GM06990 (cell line): ENCODE measurements around the gene TBC1D9B.

Source experiments
- DNase-seq: peaks from one replicate; pipeline ENCODE4 v3.0.0-alpha.2; 2011; ENCODE audit not compliant: insufficient read length; ENCODE audit errors: extremely low read depth
- H3K27me3 ChIP-seq: replicated peaks from 2 replicates; pipeline ENCODE4 v1.6.0; 2011; ENCODE audit warnings: low read length; ENCODE audit not compliant: control insufficient read depth, insufficient read depth
- H3K36me3 ChIP-seq: 2 replicates; pipeline ENCODE4 v1.5.1; 2011; ENCODE audit warnings: low read length; ENCODE audit not compliant: control insufficient read depth, insufficient read depth
- H3K4me3 ChIP-seq: replicated peaks from 2 replicates; pipeline ENCODE4 v1.5.1; 2011; ENCODE audit warnings: low read depth, mild to moderate bottlenecking, control low read depth, low read length
- CTCF ChIP-seq: IDR thresholded peaks from 2 replicates; pipeline ENCODE4 v1.5.1; 2011; ENCODE audit warnings: low read length, control low read depth, mild to moderate bottlenecking, inconsistent platforms; ENCODE audit not compliant: insufficient read depth, poor library complexity, severe bottlenecking

The TBC1D9B gene

GRCh38 chr5:179901915-179902762 is 5.6 kb downstream of the TBC1D9B start:
- peaks cover 23% of the 10 kb centered on the region for H3K36me3 ChIP-seq
- no peak overlapping the region for H3K4me3 ChIP-seq
- no peak for TF ChIP-seq CTCF

GRCh38 chr5:179901462-179901861 is 6.2 kb downstream of the TBC1D9B start:
- Histone ChIP-seq H3K27me3 (no peaks in the 10 kb centered on the region), H3K36me3 (peaks cover 23% of the 10 kb centered on the region), H3K4me3 (no peak overlapping the region)
- TF ChIP-seq CTCF, result no peak
- DNase-seq, result no peak

More at GRCh38 chr5:179901915-179902762, 5.6 kb downstream of the TBC1D9B start:
- no peaks in the 10 kb centered on the region for H3K27me3 ChIP-seq
- DNase-seq, result no peak

- no peak for TF ChIP-seq CTCF
- no peak for DNase-seq
- H3K27me3 ChIP-seq, result no peaks in the 10 kb centered on the region
- H3K4me3 ChIP-seq, result no peak overlapping the region
- H3K36me3 ChIP-seq, result peaks cover 25% of the 10 kb centered on the region
Measured at GRCh38 chr5:179900711-179901110, 7.0 kb downstream of the TBC1D9B start.

GRCh38 chr5:179900206-179900605 is 7.5 kb downstream of the TBC1D9B start:
- Histone ChIP-seq H3K27me3 (no peaks in the 10 kb centered on the region), H3K4me3 (no peak overlapping the region), H3K36me3 (peaks cover 27% of the 10 kb centered on the region)
- DNase-seq, result no peak
- no peak for TF ChIP-seq CTCF

- Histone ChIP-seq H3K4me3 (no peak overlapping the region), H3K36me3 (peaks cover 42% of the 10 kb centered on the region), H3K27me3 (no peaks in the 10 kb centered on the region)
- TF ChIP-seq CTCF, result no peak
- no peak for DNase-seq
Measured at GRCh38 chr5:179895861-179896260, 11.8 kb downstream of the TBC1D9B start.
